Limb (tissue), 2 donors: ENCODE data around the gene PRDM15.
"Not testable (repeated sequence)": the region's sequence is repeated elsewhere in the genome, so short reads cannot be mapped to it uniquely, and the experiment has no call there.

Experiments used
- DNase-seq, 2 donors: peaks; one replicate each; pipeline ENCODE4 v3.0.0-alpha.2; 2016; ENCODE audit errors: extremely low spot score in 2 of 2

Gene PRDM15

GRCh38 chr21:41809891-41810596 is 69.1 kb downstream of the PRDM15 start:
- DNase-seq: no peak

- DNase-seq: no peak
Observed at GRCh38 chr21:41808846-41809245, 70.3 kb downstream of the PRDM15 start.

GRCh38 chr21:41808094-41808493 is 71.0 kb downstream of the PRDM15 start:
- no peak for DNase-seq

- DNase-seq: no peak
Observed at GRCh38 chr21:41806773-41807172, 72.4 kb downstream of the PRDM15 start.

GRCh38 chr21:41805643-41806042 is 73.5 kb downstream of the PRDM15 start:
- no peak for DNase-seq

GRCh38 chr21:41805038-41805437 is 74.1 kb downstream of the PRDM15 start:
- no peak for DNase-seq

GRCh38 chr21:41804381-41804780 is 74.8 kb downstream of the PRDM15 start:
- DNase-seq: no peak

- no peak for DNase-seq
Observed at GRCh38 chr21:41803316-41803715, 75.8 kb downstream of the PRDM15 start.

- no peak for DNase-seq
Observed at GRCh38 chr21:41802684-41803083, 76.5 kb downstream of the PRDM15 start.

- DNase-seq: no peak
Observed at GRCh38 chr21:41802198-41802584, 77.0 kb downstream of the PRDM15 start.

GRCh38 chr21:41801321-41802197 is 77.6 kb downstream of the PRDM15 start:
- DNase-seq: no peak

GRCh38 chr21:41800425-41801320 is 78.5 kb downstream of the PRDM15 start:
- no peak for DNase-seq

- DNase-seq: no peak
Observed at GRCh38 chr21:41799763-41800162, 79.4 kb downstream of the PRDM15 start.

GRCh38 chr21:41798326-41798725 is 80.8 kb downstream of the PRDM15 start:
- no peak for DNase-seq

GRCh38 chr21:41796476-41797080 is 82.6 kb downstream of the PRDM15 start:
- DNase-seq: no peak

GRCh38 chr21:41795726-41796125 is 83.4 kb downstream of the PRDM15 start:
- DNase-seq: no peak

- DNase-seq: no peak
Observed at GRCh38 chr21:41794600-41794999, 84.5 kb downstream of the PRDM15 start.

GRCh38 chr21:41792711-41793110 is 86.4 kb downstream of the PRDM15 start:
- DNase-seq: no peak

- DNase-seq: no peak
Observed at GRCh38 chr21:41786509-41786987, 92.6 kb downstream of the PRDM15 start.

- not testable (repeated sequence) for DNase-seq
Observed at GRCh38 chr21:41785262-41785661, 93.9 kb downstream of the PRDM15 start.

GRCh38 chr21:41784456-41785102 is 94.6 kb downstream of the PRDM15 start:
- DNase-seq: no peak
